Retina (tissue), 1 donor: ENCODE results near the gene NID2.

Source experiments
- DNase-seq: peaks from one replicate; pipeline ENCODE4 v3.0.0-alpha.2; 2016

The NID2 gene

DNA sequence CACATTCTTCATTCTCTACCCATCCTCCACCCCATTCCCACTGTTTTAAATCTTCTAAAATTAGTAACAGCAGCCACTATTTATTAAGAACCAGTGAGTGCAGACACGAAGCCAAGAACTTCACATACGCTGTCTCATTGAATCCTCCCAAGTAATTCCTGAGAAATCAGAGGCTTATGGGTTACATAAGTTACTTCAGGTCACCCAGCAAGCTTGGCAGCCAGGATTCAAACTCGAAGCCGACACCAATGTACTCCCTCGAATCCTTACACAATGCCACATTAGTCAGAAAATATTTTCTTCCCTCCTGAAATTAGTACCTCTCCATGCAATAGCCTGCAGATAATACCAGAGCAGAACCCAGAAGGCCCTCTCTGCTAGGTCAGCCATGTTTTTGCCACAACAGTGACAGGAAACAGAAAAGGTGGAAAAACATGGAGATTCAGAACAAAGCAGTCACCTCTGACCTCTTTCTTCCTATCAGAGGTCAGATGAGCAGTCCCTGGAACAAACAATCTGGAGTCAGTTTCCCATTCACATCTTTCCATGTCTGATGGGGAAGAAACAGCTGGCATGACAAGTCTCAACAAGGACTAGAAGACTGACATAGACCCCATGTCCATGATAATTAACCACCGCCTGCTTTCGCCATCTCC, 16.4 kb downstream of the NID2 start:
- DNase-seq: no peak

DNA sequence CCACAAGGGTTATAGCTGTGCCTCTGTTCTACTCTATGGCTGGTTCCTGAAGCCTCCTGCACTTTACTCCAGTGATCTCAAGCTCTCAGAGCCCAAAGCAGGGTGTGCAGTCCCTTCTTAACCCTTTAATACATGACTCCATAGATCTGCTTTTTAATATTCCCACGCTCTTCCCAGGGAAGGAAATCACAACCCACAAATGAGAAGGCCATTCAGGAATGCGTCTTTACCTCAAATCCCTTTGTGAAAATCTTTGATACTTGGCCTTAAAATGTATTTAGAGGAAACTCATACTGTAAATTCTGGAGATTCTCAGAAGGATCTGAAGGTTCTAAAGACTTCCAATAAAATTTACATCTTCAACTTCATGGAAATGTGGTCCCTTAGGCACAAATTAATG, 17.0 kb downstream of the NID2 start:
- DNase-seq: no peak

DNA sequence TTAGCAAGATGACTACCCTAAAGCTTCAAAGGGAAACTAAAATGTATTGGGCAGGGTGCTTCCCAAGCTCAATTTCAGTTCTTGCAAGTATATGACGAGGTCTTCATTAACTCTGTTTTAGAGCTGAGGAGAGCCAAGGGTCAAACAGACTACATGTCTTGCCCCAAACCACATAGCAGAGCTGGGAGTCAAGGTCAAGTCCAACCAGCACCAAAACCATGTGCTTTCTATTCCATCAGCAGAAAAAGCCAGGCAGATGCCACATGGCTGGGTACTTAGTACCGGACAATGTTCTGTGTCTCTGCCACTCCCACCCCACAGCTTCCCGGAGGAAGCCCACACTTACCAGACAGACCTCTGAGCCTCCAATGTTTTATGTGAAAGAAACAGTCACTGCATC, 17.6 kb downstream of the NID2 start:
- DNase-seq: no peak

DNA sequence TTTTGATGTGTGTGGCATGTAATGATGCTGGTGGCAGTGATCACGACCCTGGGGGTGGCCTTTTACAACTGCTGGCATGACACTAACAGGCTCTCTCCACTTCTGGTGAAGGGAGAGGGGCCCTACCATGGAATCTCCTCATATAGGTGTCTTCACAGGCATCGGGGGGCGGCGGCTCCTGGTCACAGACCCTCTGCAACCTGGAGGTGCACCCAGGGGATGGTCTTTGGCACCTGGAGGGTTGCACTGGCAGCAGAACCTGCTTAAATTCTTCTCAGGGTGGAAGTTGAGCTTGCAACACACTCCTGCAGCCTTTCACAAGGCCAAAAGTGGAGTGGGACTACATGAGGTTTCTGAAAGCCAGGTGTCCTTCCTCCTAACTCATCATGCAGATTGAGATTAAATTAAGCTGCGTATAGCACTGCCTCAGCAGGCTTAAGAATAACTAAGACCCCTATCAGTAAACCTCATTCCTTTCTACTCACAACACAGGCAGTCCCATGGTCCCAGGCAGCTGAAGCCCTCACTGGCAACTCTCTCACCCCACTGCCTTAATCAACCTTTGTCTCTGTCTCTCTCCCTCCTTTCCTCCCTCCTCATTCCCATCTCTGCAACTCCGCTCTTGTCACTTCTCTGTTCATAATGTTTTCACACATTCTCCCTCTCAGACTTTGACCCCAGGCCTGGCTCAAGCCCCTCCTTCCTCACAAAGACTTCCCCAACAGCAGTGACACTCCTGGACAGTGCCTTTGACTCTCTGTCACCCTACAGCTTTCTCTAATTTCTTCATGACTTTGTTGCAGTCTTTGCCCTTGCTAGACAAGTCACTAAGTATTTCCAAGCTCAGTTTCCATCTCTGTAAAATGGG, 18.9 kb downstream of the NID2 start:
- DNase-seq: no peak

DNA sequence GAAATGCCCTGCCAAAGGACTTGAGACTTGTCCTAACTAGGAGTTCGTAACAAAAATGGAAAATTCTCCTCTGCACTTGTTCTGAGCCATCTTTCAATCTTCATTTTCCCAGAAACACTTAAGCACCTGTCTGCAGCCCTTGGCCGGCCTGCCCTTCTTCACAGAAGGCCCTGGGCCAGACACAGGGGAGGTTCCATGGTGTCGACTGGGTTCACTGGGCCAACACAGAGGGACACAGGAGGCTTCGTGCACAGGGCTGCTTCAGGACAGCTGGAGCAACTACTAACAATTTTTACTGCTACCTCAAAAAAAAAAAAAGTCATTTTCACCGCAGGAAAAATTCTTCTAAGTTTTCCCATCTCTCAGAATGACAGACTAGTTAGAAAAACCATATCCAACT, 19.6 kb downstream of the NID2 start:
- DNase-seq: no peak

DNA sequence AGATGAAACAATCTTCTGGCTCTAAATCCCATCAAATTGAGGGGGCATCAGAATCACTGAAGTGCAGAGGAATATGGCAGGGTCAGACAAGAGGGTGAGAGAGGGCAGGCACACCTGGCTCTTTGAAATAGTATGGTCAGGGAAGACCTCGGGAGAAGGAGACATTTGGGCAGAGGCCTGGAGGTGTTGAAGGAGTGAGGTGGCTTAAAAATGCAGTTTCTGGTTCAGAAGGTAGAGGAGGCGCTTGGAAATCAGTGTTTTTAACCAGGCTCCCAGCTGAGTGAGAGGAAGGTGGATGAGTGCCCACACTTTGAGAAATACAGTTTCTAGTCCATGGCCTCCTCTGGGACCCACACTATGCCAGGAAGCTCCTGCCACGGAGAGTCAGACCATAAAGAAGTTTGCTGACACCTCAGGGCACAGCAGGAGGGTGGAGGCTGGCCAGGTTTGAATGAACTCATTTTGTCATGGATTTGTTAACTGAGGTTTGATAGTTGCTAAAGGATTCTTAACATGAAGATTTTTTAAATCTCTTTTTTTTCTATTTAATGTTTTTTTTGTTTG, 20.1 kb downstream of the NID2 start:
- no peak for DNase-seq

DNA sequence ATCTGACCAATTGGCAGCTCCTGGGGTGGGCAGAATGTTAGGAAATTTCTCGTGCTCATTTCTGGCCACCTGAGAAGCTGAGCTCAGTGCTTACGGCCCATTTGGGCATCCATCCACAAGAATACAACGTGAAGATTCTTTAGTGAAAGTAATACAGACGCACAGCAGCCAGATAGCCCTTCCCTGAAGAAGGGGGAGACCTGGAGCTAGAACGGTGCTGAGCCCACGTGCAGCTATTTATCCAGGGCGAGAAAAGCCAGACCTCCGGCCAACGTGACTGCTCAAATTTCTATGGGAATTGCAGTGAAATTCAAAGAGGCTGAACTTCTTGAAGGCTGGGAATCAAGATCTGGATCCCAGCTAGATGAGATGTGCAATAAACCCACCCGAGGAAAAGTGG, 20.7 kb downstream of the NID2 start:
- no peak for DNase-seq

DNA sequence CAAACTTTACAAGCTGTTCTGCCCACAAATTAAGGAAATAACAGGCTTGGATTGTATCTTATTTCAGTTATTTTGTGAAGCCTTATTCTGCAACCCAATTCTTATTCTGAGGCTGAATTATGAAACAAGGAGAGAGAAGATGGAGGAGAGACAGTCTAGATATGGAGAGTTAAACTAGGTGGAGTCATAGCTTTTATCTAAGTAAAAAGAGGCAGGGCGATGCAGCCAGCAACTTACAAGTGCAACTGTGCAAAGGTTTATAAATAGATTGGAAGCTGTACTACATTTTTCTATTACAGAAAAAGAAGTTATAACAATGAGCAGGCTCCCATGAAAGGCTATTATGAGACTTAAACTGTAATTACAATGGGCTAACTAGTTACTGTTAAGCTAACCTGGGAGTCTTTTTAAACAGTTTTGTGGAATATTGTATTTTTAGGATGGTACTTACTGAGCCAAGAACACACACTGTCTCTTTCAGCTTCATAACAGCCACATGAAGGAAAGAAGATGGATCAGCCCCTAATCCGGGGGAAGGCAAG, 22.4 kb downstream of the NID2 start:
- DNase-seq: no peak

DNA sequence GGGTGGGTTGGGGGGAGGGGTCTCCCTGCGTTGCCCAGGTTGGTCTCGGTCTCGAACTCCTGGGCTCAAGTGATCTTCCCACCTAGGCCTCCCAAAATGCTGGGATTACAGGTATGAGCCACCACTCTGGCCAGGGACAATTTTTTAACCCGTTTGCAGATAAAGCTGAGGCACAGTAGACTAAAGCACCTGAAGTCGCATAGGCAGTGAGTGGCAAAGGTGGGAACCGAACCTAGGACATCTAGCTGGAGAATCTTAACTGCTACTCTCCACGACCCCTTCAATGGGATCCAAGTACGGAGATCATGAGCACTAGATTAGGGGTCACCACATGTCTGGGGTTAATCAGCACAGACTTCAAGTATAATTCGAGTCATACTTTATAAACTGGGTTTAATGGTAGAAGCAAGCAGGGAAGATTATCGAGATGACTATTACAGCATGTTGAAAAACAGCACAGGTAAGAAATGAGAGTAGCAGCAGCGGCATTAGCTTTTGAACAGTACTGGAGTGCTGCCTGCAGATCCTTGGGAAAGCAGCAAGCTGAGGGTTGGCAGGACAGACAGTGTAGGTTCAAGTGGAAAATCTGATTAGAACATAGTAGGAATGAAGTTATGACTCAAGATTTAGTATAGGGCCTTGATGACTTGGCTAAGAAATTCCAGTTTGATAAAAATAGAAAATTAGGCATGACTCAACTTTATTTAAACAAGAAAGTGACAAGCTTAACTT, 23.9 kb downstream of the NID2 start:
- DNase-seq: no peak

DNA sequence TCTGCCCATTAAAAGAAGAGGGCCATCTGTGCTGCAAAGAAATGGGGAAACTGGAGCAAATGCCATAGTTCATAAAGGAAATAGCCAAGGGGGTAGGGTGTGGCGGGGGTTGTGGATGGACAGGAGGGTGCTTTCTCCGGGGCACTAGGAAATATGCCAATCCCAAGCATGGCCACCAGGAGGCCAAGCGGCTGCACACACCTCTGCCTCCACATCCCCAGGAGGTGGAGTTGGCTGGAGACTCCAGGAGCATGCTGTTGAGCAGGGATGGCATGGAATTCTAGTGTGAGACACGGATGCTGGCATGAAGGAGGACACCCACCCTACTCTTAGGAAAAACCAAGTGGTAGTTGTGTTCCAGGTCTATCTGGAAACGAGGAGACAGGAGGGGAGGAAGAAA, 25.2 kb downstream of the NID2 start:
- DNase-seq: peak; percentile 15

DNA sequence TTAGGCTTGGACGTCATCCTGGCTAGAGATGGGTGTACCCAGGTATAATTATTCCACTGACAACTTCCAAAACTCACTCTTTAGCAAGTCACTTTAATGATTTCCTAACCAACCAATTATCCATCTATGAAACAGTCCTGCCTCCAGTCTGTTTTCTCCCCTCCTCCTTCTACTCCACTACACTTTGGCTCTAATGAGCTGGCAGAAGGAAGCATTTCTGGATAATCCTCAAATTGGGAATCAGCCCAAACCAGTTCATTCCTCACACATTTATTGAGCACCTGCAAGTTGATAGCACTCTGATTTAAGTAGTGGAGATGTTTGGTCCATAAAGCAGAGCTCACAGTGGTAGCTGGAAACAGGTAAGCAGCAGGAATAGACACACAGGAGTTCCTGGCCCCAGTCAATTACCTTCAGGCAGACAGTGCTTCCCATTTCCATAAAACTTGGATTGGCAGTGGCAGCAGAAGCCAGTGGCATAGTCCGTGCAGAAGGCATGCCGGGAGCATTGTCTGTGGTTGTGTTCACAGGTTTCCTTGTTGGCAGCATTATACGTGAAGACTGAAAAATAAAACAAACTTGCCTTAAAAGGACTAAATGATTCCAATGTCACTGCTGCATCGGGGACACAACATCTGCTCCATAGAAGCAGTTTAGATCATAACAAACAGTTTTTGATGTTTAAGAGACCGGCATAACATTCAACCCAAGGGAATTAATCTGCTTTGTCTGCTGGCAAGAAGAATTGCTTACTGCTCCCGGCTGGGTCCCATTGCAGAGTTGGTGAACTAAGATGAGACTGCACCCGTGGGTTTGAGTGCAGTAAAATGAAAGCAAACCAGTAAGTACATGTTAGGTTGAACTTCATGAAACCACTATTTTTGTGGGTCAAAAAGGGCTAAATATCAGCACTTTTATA, 26.2 kb downstream of the NID2 start:
- no peak for DNase-seq

DNA sequence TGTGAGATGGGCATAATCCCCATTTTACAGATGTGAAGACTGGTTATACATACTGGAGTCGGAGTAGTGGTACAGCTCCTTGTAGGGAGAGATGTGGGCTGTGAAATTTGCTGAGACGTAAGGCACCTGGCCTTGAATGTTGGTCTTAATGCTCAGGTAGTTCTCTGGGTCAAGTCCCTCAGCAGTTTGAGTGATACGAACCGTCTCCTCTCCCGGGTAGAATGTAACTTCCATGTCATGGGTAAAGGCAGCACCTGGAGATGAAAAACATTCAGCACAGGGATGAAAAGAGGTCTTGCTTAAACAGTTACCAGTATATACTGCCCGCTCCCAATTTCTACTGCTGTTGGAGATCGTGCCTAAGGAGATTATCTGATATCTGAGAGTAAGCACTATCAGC, 28.3 kb downstream of the NID2 start:
- DNase-seq: no peak

DNA sequence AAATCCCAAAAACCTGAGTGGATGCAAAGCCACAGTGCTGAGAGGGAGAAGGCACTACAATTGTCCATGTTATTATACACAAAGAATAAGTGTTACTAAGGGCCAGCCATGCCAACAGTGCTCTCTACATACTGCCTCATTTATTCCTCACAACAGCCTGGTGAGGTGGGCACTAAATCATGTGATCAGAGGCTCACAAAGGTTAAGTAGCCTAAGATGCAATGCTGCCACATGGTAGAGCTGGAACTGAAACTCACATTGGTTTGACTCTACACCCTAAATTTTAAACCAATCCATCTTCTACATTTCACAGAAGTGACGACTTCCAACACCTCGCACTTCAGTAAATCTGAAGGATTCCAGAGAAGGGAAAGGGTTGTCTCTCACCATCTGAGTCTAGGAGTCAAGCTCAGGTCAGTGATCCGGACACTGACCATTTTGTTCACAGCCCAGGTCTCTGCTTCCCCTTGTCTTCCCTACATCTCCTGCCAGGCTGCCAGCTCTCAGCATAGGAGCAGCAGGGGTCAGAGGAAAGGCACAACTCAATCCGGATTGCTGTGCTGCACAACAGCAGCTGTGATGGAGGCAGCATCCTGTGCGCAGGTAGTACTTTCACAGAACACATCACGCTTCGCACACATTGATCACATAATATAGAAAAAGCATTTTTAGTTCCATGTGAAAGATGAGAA, 29.6 kb downstream of the NID2 start:
- DNase-seq: no peak

DNA sequence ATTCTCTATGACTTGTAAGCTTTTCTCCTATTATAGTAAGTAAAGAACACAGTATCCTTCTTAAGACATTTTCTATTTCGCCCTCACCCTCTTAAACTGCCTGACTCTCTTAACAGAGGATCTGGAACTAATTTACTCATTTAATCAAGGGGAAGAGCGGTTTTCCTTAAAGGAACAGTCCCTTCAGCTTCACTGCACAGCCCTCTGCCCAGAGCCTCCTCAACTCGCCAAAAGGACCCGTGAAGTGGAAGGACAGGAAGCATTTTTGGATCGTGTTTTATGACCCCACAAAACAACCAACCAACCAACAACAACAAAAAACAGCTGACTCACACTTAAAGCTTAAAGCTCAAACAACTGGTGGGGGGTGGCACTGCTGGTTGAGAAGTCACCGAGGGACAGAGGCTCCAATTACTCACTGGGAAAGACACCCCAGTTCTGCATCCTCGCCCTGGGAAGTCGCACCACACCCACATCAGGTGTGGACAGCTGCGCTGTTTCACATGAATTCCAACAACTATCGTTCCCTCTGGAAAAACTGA, 35.7 kb downstream of the NID2 start:
- DNase-seq: peak; percentile 21

DNA sequence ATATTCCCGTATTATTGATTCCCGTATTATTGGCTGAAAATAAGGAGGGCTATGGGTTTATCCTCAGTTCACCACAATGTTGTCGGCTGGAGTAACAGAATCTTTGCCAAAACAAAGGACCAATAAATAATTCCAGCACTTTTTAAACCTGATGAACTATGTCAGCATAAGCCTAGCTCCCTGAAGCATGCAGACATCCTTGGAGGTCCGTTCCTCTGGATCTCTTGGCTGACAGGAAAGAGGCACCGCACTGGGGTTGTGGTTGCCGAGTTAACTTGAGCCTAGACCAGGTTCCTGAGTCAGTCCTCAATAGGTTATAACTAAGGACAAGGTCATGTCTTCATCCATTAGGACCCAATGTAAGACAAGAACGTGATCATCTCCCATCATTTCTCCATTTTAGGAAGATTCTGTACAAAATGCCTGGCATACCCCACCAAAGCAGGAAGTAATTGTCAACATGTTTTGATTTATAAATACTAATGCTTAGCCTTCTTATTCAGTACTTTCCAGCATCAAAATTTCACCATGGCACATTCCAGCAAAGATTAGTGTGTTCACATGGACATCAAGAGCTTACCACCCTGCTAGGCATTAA, 36.6 kb downstream of the NID2 start:
- no peak for DNase-seq

DNA sequence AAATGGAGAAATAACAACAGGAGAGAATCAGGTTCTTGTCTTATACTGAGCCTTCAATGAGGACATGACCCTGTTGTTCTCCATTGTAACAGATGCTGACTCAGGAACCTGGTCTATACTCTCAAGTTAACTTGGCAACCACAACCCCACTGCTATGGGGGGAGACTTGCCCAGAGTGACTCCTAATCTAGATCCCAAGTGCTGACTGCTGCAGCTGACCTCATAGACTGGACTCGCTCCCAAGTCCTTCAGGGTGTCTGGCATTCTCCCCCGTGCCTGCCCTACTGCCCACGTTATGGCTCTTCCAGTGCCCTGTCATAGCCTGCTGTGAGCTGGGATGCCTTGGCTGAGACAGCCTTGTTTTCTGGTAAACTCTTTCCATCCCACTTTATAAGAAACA, 37.1 kb downstream of the NID2 start:
- DNase-seq: no peak

DNA sequence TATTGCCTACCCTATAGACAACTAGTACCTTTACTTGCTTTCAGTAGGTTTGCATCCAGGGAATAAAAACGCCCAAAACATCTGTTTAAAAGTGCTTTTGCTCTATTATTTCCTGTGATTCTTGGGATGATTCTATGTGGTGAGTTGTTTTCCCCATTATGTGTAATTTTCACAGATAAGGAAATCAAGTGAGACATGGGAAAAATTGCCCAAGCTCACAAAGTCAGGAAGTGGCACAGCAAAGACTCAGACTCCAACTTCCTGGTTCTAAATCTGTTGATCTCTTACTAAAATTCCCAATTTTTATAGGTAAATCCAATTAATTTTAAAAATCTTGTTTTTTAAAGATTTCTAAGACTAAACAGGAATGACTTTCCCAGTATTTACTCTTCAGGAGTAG, 39.0 kb downstream of the NID2 start:
- DNase-seq: no peak

DNA sequence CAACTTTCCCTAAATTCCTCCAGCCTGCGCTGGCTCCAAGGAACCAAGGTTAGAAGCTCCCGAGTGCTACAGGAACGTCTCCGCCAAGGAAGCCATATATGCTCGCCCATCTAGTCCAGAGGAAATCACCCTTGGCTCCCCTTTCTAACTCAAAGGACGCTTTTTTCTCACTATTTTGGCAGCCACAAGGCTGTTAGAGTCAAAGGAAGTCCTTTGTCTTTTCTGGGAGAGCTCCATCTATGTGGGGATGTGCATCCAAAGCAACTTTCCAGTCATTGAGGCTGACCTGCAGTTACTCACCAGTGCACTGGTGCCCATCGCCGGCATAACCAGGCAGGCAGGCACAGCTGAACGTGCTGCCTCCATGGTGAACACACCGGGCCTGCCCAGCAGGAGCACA, 42.0 kb downstream of the NID2 start:
- DNase-seq: no peak

DNA sequence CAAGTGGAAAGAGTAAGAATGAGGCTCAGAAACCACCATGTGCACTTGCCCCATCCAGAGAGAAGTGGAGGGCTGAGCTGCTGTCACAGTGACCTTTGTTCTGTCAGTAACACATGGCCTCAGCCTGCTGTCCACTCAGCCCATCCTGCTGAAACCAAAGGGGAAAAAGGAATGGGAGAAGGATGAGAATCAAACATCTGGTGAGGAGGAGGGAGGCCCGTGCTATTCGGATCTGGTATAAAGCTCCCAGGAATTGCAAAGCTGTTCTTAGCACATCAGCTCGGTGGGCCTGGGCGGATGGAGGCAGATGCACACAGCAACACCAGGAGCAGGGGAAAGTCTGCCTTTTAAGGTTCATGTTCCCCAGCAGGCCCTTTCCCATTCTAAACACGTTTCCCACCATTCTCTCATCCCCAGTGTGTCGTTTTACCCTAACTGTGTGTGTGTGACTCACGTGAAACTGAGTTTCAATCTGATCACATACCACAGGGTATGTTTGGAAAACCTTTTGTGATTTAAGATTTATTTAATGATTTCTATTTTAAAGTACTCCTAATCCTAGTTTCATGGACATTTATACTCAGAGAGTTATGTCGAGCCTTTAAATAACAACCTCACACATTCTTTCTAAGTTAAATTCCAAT, 42.7 kb downstream of the NID2 start:
- no peak for DNase-seq

DNA sequence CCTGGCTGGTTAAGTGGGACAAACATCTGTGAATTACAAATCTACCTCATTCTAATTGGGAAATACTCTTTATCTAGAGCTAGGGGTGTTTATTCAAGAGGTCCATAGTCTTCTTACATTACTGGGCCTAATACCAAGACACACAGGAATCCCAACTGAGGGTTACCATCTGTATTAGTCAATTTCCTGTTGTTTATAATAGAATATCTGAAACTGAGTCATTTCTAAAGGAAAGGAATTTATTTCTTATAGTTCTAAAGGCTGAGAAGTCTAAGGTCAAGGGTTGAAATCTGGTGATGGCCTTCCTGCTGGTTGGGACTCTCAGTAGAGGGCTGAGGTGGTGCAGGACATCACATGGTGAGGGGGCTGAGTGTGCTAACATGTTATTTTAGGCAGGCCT, 43.5 kb downstream of the NID2 start:
- no peak for DNase-seq
